HEK293 (cell line): ENCODE data around the gene PTGFRN.

Source experiments
- BCL11A ChIP-seq: fragments of 450-650 bp; formaldehyde crosslinking; IDR thresholded peaks from 2 replicates; pipeline ENCODE4 v1.5.1; 2016; ENCODE audit warnings: low read depth, missing biosample characterization, missing genetic modification characterization
- BCL11B ChIP-seq: fragments of 450-650 bp; formaldehyde crosslinking; IDR thresholded peaks from 2 replicates; pipeline ENCODE4 v1.5.1; 2016; ENCODE audit warnings: low read depth, missing biosample characterization, missing genetic modification characterization
- CTCF ChIP-seq: fragments of 450-650 bp; formaldehyde crosslinking; IDR thresholded peaks from 2 replicates; pipeline ENCODE4 v1.5.1; 2016; ENCODE audit warnings: missing biosample characterization, missing genetic modification characterization
- FEZF1 ChIP-seq: fragments of 450-650 bp; formaldehyde crosslinking; IDR thresholded peaks from 2 replicates; pipeline ENCODE4 v1.5.1; 2016; ENCODE audit warnings: missing biosample characterization, missing genetic modification characterization
- IKZF3 ChIP-seq: fragments of 450-650 bp; IDR thresholded peaks from 2 replicates; pipeline ENCODE4 v1.5.0; 2018; ENCODE audit warnings: missing biosample characterization, mild to moderate bottlenecking, missing genetic modification characterization, moderate library complexity
- YY1 ChIP-seq: fragments of 450-650 bp; formaldehyde crosslinking; IDR thresholded peaks from 2 replicates; pipeline ENCODE4 v1.5.1; 2018; ENCODE audit warnings: missing biosample characterization, missing genetic modification characterization
- ZBTB20 ChIP-seq: fragments of 450-650 bp; formaldehyde crosslinking; IDR thresholded peaks from 2 replicates; pipeline ENCODE4 v1.5.1; 2016; ENCODE audit warnings: missing biosample characterization, missing genetic modification characterization
- ZFHX2 ChIP-seq: fragments of 450-650 bp; formaldehyde crosslinking; conservative IDR thresholded peaks from 2 replicates; pipeline ENCODE4 v1.5.1; 2016; ENCODE audit warnings: missing biosample characterization, missing genetic modification characterization
- ZFP69B ChIP-seq: fragments of 450-650 bp; formaldehyde crosslinking; IDR thresholded peaks from 2 replicates; pipeline ENCODE4 v1.5.1; 2016; ENCODE audit warnings: missing biosample characterization, missing genetic modification characterization
- ZNF16 ChIP-seq: fragments of 450-650 bp; formaldehyde crosslinking; IDR thresholded peaks from 2 replicates; pipeline ENCODE4 v1.5.1; 2016; ENCODE audit warnings: low read depth, missing biosample characterization, missing genetic modification characterization
- ZNF169 ChIP-seq: fragments of 450-650 bp; formaldehyde crosslinking; IDR thresholded peaks from 2 replicates; pipeline ENCODE4 v1.5.1; 2016; ENCODE audit warnings: missing biosample characterization, missing genetic modification characterization
- ZNF221 ChIP-seq: fragments of 450-650 bp; formaldehyde crosslinking; IDR thresholded peaks from 2 replicates; pipeline ENCODE4 v1.5.1; 2017; ENCODE audit warnings: missing biosample characterization, missing genetic modification characterization, borderline replicate concordance
- ZNF223 ChIP-seq: fragments of 450-650 bp; formaldehyde crosslinking; IDR thresholded peaks from 2 replicates; pipeline ENCODE4 v1.5.1; 2016; ENCODE audit warnings: missing biosample characterization, missing genetic modification characterization
- ZNF274 ChIP-seq, 2 experiments: fragments of 200-500 bp in 1 of 2; fragments of 450-650 bp in 1 of 2; sonication (Bioruptor generic) in 1 of 2; formaldehyde crosslinking in 1 of 2; IDR thresholded peaks; 2 replicates each; pipeline versions ENCODE4 v1.5.1 to v1.6.1; 2014 to 2016; ENCODE audit warnings: borderline replicate concordance in 1 of 2, inconsistent platforms in 1 of 2, low read length in 1 of 2, missing biosample characterization in 1 of 2, missing genetic modification characterization in 1 of 2
- ZNF292 ChIP-seq: fragments of 450-650 bp; formaldehyde crosslinking; IDR thresholded peaks from 2 replicates; pipeline ENCODE4 v1.5.1; 2016; ENCODE audit warnings: low read depth, missing biosample characterization, missing genetic modification characterization, borderline replicate concordance
- ZNF311 ChIP-seq: fragments of 450-650 bp; formaldehyde crosslinking; IDR thresholded peaks from 2 replicates; pipeline ENCODE4 v1.5.1; 2017; ENCODE audit warnings: missing biosample characterization, missing genetic modification characterization, borderline replicate concordance
- ZNF510 ChIP-seq: fragments of 450-650 bp; formaldehyde crosslinking; IDR thresholded peaks from 2 replicates; pipeline ENCODE4 v1.5.1; 2018; ENCODE audit warnings: mild to moderate bottlenecking, missing genetic modification characterization, missing biosample characterization; ENCODE audit not compliant: insufficient replicate concordance
- ZNF600 ChIP-seq: fragments of 450-650 bp; formaldehyde crosslinking; IDR thresholded peaks from 2 replicates; pipeline ENCODE4 v1.5.1; 2016; ENCODE audit warnings: missing biosample characterization, missing genetic modification characterization
- ZNF768 ChIP-seq: fragments of 450-650 bp; formaldehyde crosslinking; IDR thresholded peaks from 2 replicates; pipeline ENCODE4 v1.5.1; 2018; ENCODE audit warnings: missing biosample characterization, mild to moderate bottlenecking, missing genetic modification characterization
- ZNF785 ChIP-seq: fragments of 450-650 bp; formaldehyde crosslinking; IDR thresholded peaks from 2 replicates; pipeline ENCODE4 v1.5.1; 2016; ENCODE audit warnings: missing biosample characterization, missing genetic modification characterization
- ZNF792 ChIP-seq: fragments of 450-650 bp; formaldehyde crosslinking; IDR thresholded peaks from 2 replicates; pipeline ENCODE4 v1.5.1; 2016; ENCODE audit warnings: missing biosample characterization, missing genetic modification characterization
- ZSCAN30 ChIP-seq: fragments of 450-650 bp; IDR thresholded peaks from 2 replicates; pipeline ENCODE4 v1.5.1; 2018; ENCODE audit warnings: missing biosample characterization, mild to moderate bottlenecking, missing genetic modification characterization, moderate library complexity
- TF ChIP-seq, protein P1 (sequence below): fragments of 450-650 bp; formaldehyde crosslinking; IDR thresholded peaks from 2 replicates; pipeline ENCODE4 v1.5.1; 2016; ENCODE audit warnings: missing biosample characterization, missing genetic modification characterization, low read depth
- TF ChIP-seq, protein P2 (sequence below): fragments of 450-650 bp; formaldehyde crosslinking; IDR thresholded peaks from 2 replicates; pipeline ENCODE4 v1.5.1; 2016; ENCODE audit warnings: missing biosample characterization, missing genetic modification characterization
- TF ChIP-seq, protein P3 (sequence below): fragments of 450-650 bp; formaldehyde crosslinking; IDR thresholded peaks from 2 replicates; pipeline ENCODE4 v1.5.1; 2016; ENCODE audit warnings: missing biosample characterization, missing genetic modification characterization
- TF ChIP-seq, protein P4 (sequence below): fragments of 450-650 bp; formaldehyde crosslinking; conservative IDR thresholded peaks from 2 replicates; pipeline ENCODE4 v1.5.1; 2016; ENCODE audit warnings: low read depth, missing biosample characterization, missing genetic modification characterization

The PTGFRN gene

GRCh38 chr1:116909512-116910378, at the start of gene PTGFRN (continued):
- TF ChIP-seq, protein P1, sequence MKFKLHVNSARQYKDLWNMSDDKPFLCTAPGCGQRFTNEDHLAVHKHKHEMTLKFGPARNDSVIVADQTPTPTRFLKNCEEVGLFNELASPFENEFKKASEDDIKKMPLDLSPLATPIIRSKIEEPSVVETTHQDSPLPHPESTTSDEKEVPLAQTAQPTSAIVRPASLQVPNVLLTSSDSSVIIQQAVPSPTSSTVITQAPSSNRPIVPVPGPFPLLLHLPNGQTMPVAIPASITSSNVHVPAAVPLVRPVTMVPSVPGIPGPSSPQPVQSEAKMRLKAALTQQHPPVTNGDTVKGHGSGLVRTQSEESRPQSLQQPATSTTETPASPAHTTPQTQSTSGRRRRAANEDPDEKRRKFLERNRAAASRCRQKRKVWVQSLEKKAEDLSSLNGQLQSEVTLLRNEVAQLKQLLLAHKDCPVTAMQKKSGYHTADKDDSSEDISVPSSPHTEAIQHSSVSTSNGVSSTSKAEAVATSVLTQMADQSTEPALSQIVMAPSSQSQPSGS (tag by site-specific recombination) = no peak
- TF ChIP-seq ZNF223 (tag by site-specific recombination) = no peak
- TF ChIP-seq ZNF785 (tag by site-specific recombination) = no peak
- peak; percentile 83; the same call in 1 of the 2 replicates for TF ChIP-seq ZNF600 (tag by site-specific recombination)
- peak; percentile 94 for TF ChIP-seq ZBTB20 (tag by site-specific recombination)
- TF ChIP-seq FEZF1 = no peak
- TF ChIP-seq ZNF768 (tag by site-specific recombination) = no peak; the same call in 1 of the 2 replicates
- no peak for TF ChIP-seq ZNF292 (tag by site-specific recombination)
- TF ChIP-seq ZNF16 = no peak
- TF ChIP-seq ZNF274 (IDR thresholded peaks at IDR 0.05; ENCODE audit: low read length) = no peak
- TF ChIP-seq ZNF274 (tag by site-specific recombination; IDR thresholded peaks at IDR 0.05; ENCODE audit: borderline replicate concordance) = no peak
- TF ChIP-seq ZNF221 (tag by site-specific recombination) = no peak
- peak; percentile 71 for TF ChIP-seq IKZF3 (tag by site-specific recombination)
- TF ChIP-seq ZFHX2 (tag by site-specific recombination) = peak; percentile 63
- no peak for TF ChIP-seq ZNF311 (tag by site-specific recombination)
- TF ChIP-seq ZNF510 (tag by site-specific recombination) = no peak
- TF ChIP-seq, protein P2, sequence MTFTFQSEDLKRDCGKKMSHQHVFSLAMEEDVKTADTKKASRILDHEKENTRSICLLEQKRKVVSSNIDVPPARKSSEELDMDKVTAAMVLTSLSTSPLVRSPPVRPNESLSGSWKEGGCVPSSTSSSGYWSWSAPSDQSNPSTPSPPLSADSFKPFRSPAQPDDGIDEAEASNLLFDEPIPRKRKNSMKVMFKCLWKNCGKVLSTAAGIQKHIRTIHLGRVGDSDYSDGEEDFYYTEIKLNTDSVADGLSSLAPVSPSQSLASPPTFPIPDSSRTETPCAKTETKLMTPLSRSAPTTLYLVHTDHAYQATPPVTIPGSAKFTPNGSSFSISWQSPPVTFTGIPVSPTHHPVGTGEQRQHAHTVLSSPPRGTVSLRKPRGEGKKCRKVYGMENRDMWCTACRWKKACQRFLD = no peak
- TF ChIP-seq, protein P3, sequence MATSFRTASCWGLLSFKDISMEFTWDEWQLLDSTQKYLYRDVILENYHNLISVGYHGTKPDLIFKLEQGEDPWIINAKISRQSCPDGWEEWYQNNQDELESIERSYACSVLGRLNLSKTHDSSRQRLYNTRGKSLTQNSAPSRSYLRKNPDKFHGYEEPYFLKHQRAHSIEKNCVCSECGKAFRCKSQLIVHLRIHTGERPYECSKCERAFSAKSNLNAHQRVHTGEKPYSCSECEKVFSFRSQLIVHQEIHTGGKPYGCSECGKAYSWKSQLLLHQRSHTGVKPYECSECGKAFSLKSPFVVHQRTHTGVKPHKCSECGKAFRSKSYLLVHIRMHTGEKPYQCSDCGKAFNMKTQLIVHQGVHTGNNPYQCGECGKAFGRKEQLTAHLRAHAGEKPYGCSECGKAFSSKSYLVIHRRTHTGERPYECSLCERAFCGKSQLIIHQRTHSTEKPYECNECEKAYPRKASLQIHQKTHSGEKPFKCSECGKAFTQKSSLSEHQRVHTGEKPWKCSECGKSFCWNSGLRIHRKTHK (tag by site-specific recombination) = no peak
- TF ChIP-seq ZNF792 (tag by site-specific recombination) = no peak
- TF ChIP-seq BCL11B (tag by site-specific recombination) = no peak
- peak; percentile 54 for TF ChIP-seq ZSCAN30 (tag by site-specific recombination)
- peak; percentile 58 for TF ChIP-seq CTCF (tag by site-specific recombination)
- TF ChIP-seq, protein P4, sequence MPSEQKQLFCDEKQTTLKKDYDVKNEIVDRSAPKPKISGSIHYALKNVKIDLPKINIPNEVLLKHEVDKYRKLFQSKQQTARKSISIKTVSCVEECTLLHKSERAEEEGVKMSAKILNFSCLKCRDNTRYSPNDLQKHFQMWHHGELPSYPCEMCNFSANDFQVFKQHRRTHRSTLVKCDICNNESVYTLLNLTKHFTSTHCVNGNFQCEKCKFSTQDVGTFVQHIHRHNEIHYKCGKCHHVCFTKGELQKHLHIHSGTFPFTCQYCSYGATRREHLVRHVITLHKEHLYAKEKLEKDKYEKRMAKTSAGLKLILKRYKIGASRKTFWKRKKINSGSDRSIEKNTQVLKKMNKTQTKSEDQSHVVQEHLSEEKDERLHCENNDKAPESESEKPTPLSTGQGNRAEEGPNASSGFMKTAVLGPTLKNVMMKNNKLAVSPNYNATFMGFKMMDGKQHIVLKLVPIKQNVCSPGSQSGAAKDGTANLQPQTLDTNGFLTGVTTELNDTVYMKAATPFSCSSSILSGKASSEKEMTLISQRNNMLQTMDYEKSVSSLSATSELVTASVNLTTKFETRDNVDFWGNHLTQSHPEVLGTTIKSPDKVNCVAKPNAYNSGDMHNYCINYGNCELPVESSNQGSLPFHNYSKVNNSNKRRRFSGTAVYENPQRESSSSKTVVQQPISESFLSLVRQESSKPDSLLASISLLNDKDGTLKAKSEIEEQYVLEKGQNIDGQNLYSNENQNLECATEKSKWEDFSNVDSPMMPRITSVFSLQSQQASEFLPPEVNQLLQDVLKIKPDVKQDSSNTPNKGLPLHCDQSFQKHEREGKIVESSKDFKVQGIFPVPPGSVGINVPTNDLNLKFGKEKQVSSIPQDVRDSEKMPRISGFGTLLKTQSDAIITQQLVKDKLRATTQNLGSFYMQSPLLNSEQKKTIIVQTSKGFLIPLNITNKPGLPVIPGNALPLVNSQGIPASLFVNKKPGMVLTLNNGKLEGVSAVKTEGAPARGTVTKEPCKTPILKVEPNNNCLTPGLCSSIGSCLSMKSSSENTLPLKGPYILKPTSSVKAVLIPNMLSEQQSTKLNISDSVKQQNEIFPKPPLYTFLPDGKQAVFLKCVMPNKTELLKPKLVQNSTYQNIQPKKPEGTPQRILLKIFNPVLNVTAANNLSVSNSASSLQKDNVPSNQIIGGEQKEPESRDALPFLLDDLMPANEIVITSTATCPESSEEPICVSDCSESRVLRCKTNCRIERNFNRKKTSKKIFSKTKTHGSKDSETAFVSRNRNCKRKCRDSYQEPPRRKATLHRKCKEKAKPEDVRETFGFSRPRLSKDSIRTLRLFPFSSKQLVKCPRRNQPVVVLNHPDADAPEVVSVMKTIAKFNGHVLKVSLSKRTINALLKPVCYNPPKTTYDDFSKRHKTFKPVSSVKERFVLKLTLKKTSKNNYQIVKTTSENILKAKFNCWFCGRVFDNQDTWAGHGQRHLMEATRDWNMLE (tag by site-specific recombination) = 0 out of 2 replicates have a peak, but pooled peaks have one; percentile 11
- TF ChIP-seq YY1 (tag by site-specific recombination) = peak; percentile 16; the same call in 1 of the 2 replicates
- no peak for TF ChIP-seq BCL11A (tag by site-specific recombination)
- no peak for TF ChIP-seq ZNF169 (tag by site-specific recombination)
- TF ChIP-seq ZFP69B (tag by site-specific recombination) = peak; percentile 54; the same call in 1 of the 2 replicates
